ENCODE data around the gene RAB1B.

DNA sequence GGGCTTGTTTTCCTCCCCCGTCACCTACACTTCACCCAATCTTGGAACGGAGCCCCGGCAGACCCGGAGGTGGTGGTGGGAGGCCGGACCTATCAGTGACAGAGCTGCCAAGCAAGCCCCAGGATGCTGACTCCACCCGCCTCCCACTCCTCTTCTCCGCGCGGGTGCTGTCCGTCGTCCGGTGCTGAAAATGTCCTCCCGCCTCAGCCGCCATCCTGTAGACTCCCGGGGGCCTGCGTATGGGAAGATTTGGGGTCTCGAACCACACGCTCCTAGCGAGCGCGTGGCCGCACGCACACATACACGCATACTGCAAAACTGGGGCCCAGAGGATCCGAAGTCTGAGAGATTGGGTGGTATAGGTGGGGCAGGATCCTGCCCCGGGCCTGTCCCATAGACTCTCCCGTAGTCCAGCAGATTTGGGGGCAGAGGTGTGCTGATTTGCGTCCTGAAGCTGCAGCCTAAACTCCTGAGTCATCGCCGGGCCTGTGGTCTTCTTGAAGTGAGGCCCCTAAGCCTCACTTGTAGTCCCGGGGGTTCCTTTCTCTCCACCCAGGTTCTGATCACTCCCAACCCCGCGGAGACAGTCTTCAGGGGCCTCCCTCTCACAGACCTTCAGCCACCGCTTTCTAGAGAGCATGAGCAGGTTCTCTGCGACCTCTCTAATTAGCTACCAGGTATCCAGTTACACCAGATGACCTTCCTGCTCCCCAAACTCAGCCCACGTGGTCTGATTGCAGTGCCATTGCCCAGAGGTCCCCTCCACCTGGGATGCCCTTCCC lies 21.3 kb downstream of the RAB1B start:
- TF ChIP-seq POLR2A (IDR thresholded peaks at IDR 0.05): no peak
- TF ChIP-seq, protein P1, sequence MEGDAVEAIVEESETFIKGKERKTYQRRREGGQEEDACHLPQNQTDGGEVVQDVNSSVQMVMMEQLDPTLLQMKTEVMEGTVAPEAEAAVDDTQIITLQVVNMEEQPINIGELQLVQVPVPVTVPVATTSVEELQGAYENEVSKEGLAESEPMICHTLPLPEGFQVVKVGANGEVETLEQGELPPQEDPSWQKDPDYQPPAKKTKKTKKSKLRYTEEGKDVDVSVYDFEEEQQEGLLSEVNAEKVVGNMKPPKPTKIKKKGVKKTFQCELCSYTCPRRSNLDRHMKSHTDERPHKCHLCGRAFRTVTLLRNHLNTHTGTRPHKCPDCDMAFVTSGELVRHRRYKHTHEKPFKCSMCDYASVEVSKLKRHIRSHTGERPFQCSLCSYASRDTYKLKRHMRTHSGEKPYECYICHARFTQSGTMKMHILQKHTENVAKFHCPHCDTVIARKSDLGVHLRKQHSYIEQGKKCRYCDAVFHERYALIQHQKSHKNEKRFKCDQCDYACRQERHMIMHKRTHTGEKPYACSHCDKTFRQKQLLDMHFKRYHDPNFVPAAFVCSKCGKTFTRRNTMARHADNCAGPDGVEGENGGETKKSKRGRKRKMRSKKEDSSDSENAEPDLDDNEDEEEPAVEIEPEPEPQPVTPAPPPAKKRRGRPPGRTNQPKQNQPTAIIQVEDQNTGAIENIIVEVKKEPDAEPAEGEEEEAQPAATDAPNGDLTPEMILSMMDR (IDR thresholded peaks at IDR 0.05): no peak
